Cardiac fibroblast (primary cell): Measurements from ENCODE around the gene NDRG3.
"Not testable (repeated sequence)": the region's sequence is repeated elsewhere in the genome, so short reads cannot be mapped to it uniquely, and the experiment has no call there.

Experiments used
- DNase-seq, 2 donors: peaks; one replicate each; pipeline versions ENCODE4 v3.0.0 to v3.0.0-alpha.2; 2010; ENCODE audit warnings: low read depth in 2 of 2
- H3K4me3 ChIP-seq, 2 donors: replicated peaks in 1 of 2; 1 replicate in 1 of 2; 2 replicates in 1 of 2; pipeline ENCODE4 v1.5.1; 2011; ENCODE audit warnings: low read depth in 2 of 2, low read length in 2 of 2, mild to moderate bottlenecking in 2 of 2, moderate library complexity in 1 of 2
- CTCF ChIP-seq: IDR thresholded peaks from one replicate; pipeline ENCODE4 v1.5.1; 2011; ENCODE audit warnings: low read depth, mild to moderate bottlenecking, low read length, inconsistent platforms

NDRG3 gene

DNA sequence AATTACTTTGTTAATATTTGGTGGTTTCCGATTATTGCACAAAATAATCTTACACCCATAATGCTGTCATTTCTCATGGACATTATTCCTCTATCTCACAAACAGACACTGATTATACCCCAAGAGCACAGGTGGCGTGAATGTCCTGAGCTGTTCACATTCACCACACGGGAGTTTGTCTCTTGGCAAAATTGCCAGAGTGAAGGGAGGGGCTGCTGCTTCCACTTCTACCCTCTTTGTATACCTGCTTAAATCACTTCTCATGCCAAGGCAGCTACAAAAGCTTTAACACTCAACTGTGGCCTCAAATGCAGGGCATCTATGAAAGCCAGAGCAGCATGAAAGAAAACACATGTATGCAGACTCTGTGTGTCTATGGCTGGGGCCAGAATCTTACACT, 58.0 kb downstream of the NDRG3 start:
- H3K4me3 ChIP-seq: no peak overlapping the region
- no peak for DNase-seq
- no peak for TF ChIP-seq CTCF

DNA sequence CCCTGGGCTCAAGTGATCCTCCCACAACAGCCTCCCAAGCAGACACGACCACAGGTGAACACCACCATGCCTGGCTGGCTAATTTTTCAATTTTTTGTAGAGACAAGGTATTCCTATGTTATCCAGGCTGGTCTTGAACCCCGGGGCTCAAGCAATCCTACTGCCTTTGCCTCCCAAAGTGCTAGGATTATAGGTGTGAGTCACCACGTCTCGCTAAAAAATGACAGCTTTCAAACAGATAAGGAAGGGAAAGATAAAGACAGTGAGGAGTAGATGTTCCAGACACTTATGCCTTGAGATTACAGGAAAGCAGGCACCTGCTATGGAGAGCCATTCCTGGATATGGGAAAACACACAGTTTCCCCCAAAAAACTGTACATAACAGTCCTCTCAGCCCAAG, 58.9 kb downstream of the NDRG3 start:
- H3K4me3 ChIP-seq: no peak overlapping the region
- no peak for DNase-seq
- no peak for TF ChIP-seq CTCF

DNA sequence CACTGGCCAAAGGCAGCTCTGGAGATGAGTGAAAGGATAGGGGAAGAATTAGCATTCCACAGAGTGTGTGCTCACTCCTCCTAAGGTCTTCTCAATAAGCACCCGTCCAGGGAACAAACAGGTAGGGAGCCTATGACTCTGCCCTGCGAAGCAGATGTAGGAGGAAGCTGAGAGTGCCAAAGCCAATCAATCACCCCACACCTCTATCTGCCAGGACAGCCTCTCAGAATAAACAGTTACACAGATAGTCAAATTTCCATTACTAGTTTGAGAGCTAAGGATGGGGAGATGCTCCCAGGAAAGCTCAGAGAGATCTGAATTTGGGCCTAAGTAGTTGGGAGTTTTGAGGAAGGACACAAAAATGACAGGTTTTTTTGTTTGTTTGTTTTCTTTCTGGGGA, 59.4 kb downstream of the NDRG3 start:
- no peak overlapping the region for H3K4me3 ChIP-seq
- TF ChIP-seq CTCF: no peak
- DNase-seq: no peak

DNA sequence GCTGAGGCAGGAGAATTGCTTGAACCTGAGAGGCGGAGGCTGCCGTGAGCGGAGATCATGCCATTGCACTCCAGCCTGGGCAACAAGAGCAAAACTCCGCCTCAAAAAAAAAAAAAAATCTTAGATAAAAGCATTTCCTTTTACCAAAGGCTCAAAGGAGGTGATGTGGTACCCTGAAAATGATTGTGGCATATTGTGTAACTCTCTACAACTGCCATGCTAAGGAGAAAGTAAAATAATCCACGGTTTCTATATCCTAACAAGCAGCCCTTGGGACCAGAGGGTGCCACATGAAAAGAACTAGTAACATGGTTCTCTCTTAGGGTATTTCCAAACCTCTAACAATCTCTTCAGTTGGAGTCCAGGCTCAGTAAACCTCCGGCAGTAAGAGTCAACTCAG, 61.1 kb downstream of the NDRG3 start:
- no peak overlapping the region for H3K4me3 ChIP-seq
- no peak for DNase-seq
- no peak for TF ChIP-seq CTCF

GRCh38 chr20:36682311-36682710, 63.6 kb downstream of the NDRG3 start:
- H3K4me3 ChIP-seq: no peak overlapping the region
- TF ChIP-seq CTCF: no peak
- no peak for DNase-seq

- H3K4me3 ChIP-seq: no peak overlapping the region
- TF ChIP-seq CTCF: no peak
- DNase-seq: no peak
Observed at GRCh38 chr20:36677422-36677771, 68.5 kb downstream of the NDRG3 start.

GRCh38 chr20:36676701-36677421, 69.0 kb downstream of the NDRG3 start:
- H3K4me3 ChIP-seq: no peak overlapping the region
- no peak for TF ChIP-seq CTCF
- no peak for DNase-seq

DNA sequence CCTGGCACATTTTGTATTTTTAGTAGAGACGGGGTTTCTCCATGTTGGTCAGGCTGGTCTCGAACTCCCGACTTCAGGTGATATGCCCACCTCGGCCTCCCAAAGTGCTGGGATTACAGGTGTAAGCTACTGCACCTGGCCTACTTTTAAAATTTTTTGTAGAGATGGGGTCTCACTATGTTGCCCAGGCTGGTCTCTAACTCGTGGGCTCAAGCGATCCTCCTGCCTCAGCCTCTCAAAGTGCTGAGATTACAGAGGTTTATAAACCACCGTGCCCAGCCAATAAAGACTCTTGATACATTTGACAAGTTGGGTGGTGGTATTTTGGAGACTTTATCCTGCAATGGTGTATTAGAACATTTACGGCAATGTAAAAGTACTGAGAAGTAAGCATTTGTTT, 70.3 kb downstream of the NDRG3 start:
- not testable (repeated sequence) for H3K4me3 ChIP-seq, DNase-seq
